MM.1S (cell line): ENCODE results near the gene GOSR2.
A peak's percentile ranks its signal among the peaks of the same experiment; 100 is the strongest.

Experiments used
- DNase-seq: peaks from one replicate; pipeline ENCODE4 v3.0.0-alpha.2; 2015
- H2AFZ ChIP-seq: fragments of 300-600 bp; sonication (generic); 2 replicates; pipeline ENCODE4 v1.6.0; 2016; ENCODE audit warnings: antibody characterized with exemption, low read length
- H3F3A ChIP-seq: fragments of 300-600 bp; sonication (generic); 2 replicates; pipeline ENCODE4 v1.6.1; 2016; ENCODE audit warnings: mild to moderate bottlenecking, antibody characterized with exemption, low read length, moderate library complexity, mixed read lengths; ENCODE audit not compliant: insufficient read depth
- H3K27ac ChIP-seq: fragments of 300-600 bp; sonication (generic); 2 replicates; pipeline ENCODE4 v1.5.1; 2016; ENCODE audit warnings: mild to moderate bottlenecking, low read length
- H3K27me3 ChIP-seq: fragments of 300-600 bp; sonication (generic); replicated peaks from 2 replicates; pipeline ENCODE4 v1.6.0; 2016; ENCODE audit warnings: low read length; ENCODE audit not compliant: insufficient read depth
- H3K36me3 ChIP-seq: fragments of 300-600 bp; sonication (generic); replicated peaks from 2 replicates; pipeline ENCODE4 v1.6.1; 2016; ENCODE audit warnings: mild to moderate bottlenecking, low read length, mixed read lengths; ENCODE audit not compliant: insufficient read depth
- H3K4me1 ChIP-seq: fragments of 300-600 bp; sonication (generic); 2 replicates; pipeline ENCODE4 v1.6.1; 2016; ENCODE audit warnings: low read length, mixed read lengths
- H3K4me2 ChIP-seq: fragments of 300-600 bp; sonication (generic); 2 replicates; pipeline ENCODE4 v1.6.0; 2016; ENCODE audit warnings: low read depth, low read length
- H3K4me3 ChIP-seq: fragments of 300-600 bp; sonication (generic); 2 replicates; pipeline ENCODE4 v1.5.1; 2016; ENCODE audit warnings: low read length, mixed read lengths
- H3K79me2 ChIP-seq: fragments of 300-600 bp; sonication (generic); 2 replicates; pipeline ENCODE4 v1.6.1; 2016; ENCODE audit warnings: mixed run types, low read length, mixed read lengths
- H3K9ac ChIP-seq: fragments of 300-600 bp; sonication (generic); 2 replicates; pipeline ENCODE4 v1.6.1; 2016; ENCODE audit warnings: low read length, mixed read lengths
- H3K9me2 ChIP-seq: fragments of 300-600 bp; sonication (generic); replicated peaks from 2 replicates; pipeline ENCODE4 v1.6.1; 2016; ENCODE audit warnings: mild to moderate bottlenecking, low read length, mixed read lengths; ENCODE audit not compliant: insufficient read depth
- H3K9me3 ChIP-seq: fragments of 300-600 bp; sonication (generic); replicated peaks from 2 replicates; pipeline ENCODE4 v1.6.1; 2016; ENCODE audit warnings: mild to moderate bottlenecking, low read length, mixed read lengths; ENCODE audit not compliant: insufficient read depth
- H4K20me1 ChIP-seq: fragments of 300-600 bp; sonication (generic); 2 replicates; pipeline ENCODE4 v1.6.1; 2016; ENCODE audit warnings: mild to moderate bottlenecking, low read length, moderate library complexity, mixed read lengths; ENCODE audit not compliant: insufficient read depth
- EZH2 ChIP-seq: fragments of 300-600 bp; sonication (generic); optimal IDR thresholded peaks from 2 replicates; pipeline ENCODE3; 2017; ENCODE audit warnings: low read depth, mild to moderate bottlenecking, antibody characterized with exemption, low read length, mixed read lengths
- EZH2phosphoT487 ChIP-seq: fragments of 300-600 bp; sonication (generic); IDR thresholded peaks from 2 replicates; pipeline ENCODE4 v1.6.1; 2018; ENCODE audit warnings: antibody characterized with exemption, low read length
- TF ChIP-seq, protein P1 (sequence below): fragments of 300-600 bp; sonication (generic); IDR thresholded peaks from 2 replicates; pipeline ENCODE4 v1.5.1; 2016; ENCODE audit warnings: antibody characterized with exemption, low read length, mixed read lengths

GOSR2 gene

DNA sequence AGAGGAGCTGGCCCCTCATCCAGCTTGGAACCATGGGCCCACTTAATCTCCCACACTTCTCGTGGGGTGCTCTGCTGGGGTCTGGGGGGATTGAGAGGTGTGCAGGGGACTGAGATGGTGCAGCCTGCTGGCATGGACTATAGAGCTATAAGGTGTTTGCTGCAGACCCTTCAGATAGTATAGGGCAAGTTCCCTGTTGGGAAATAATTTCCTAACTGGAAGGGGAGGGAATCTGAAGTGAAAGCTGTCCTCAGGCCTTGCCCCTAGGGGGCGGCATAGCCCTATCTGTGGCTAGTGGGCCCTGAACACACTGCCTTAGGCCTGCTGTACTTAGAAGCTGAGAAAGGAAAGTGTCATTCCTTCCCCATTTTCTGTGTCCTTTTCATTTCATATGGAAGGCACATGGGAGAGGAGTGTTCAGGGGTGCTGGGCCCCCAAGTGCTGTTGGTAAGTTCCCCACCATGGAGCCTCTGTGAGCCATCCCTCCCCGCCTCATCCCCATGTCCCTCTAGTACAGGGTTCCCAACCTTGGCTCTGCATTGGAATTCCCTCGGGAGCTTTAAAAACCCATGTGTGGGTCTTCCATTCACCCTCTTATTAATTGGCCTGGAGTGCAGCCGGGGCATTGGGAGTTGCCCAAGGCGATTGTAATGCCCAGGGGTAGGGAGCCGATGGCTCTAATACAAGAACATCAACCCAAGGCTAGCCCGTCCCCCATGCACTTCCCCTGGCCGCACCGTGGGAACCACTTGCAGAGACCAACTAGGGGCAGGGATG, 19.7 kb downstream of the GOSR2 start:
- Histone ChIP-seq H3K9ac (no peak overlapping the region), H3K4me2 (no peak overlapping the region)
- TF ChIP-seq, protein P1, sequence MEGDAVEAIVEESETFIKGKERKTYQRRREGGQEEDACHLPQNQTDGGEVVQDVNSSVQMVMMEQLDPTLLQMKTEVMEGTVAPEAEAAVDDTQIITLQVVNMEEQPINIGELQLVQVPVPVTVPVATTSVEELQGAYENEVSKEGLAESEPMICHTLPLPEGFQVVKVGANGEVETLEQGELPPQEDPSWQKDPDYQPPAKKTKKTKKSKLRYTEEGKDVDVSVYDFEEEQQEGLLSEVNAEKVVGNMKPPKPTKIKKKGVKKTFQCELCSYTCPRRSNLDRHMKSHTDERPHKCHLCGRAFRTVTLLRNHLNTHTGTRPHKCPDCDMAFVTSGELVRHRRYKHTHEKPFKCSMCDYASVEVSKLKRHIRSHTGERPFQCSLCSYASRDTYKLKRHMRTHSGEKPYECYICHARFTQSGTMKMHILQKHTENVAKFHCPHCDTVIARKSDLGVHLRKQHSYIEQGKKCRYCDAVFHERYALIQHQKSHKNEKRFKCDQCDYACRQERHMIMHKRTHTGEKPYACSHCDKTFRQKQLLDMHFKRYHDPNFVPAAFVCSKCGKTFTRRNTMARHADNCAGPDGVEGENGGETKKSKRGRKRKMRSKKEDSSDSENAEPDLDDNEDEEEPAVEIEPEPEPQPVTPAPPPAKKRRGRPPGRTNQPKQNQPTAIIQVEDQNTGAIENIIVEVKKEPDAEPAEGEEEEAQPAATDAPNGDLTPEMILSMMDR, result peak; percentile 77
- TF ChIP-seq EZH2 (no peak), EZH2phosphoT487 (no peak)

DNA sequence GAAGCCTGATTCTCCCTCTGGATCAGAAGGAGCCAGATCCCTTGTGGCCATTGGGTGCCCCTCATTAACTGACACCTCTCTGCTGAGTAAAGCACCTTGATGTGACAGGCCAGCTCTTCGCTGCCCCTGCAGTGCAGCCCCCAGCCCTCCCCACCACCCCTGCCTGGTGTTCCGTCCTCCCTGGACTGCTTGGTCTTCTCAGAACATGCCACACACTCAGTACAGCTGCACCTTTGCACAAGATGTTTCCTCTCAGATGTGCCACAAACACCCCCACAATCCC, 20.2 kb downstream of the GOSR2 start:
- TF ChIP-seq EZH2 (no peak), EZH2phosphoT487 (no peak)
- TF ChIP-seq, protein P1, result no peak
- H3K79me2 ChIP-seq, result no peaks in the 10 kb centered on the region
- H3K36me3 ChIP-seq, result no peaks in the 10 kb centered on the region
- DNase-seq, result no peak
- H2AFZ ChIP-seq, result no peak overlapping the region
- H3K9me2 ChIP-seq, result no peaks in the 10 kb centered on the region
- no peak overlapping the region for H3K4me3 ChIP-seq
- no peak overlapping the region for H3K9ac ChIP-seq
- no peak overlapping the region for H3K27ac ChIP-seq
- no peaks in the 10 kb centered on the region for H3K4me1 ChIP-seq
- 0 out of 2 replicates have a peak, but pooled peaks cover 12% of the 10 kb centered on the region for H3F3A ChIP-seq
- no peak overlapping the region for H3K4me2 ChIP-seq
- H3K9me3 ChIP-seq, result no peaks in the 10 kb centered on the region
- no peaks in the 10 kb centered on the region for H4K20me1 ChIP-seq
- H3K27me3 ChIP-seq, result no peaks in the 10 kb centered on the region

More for the DNA sequence above, 19.7 kb downstream of the GOSR2 start:
- no peaks in the 10 kb centered on the region for H3K4me1 ChIP-seq
- H3K27ac ChIP-seq, result no peak overlapping the region
- no peaks in the 10 kb centered on the region for H4K20me1 ChIP-seq
- DNase-seq, result peak; percentile 44
- no peak overlapping the region for H2AFZ ChIP-seq
- H3K36me3 ChIP-seq, result 0 out of 2 replicates have a peak, but pooled peaks cover under 1% of the 10 kb centered on the region
- H3K27me3 ChIP-seq, result no peaks in the 10 kb centered on the region
- H3F3A ChIP-seq, result 0 out of 2 replicates have a peak, but pooled peaks cover 12% of the 10 kb centered on the region
- H3K4me3 ChIP-seq, result no peak overlapping the region
- H3K79me2 ChIP-seq, result no peaks in the 10 kb centered on the region
- no peaks in the 10 kb centered on the region for H3K9me2 ChIP-seq
- no peaks in the 10 kb centered on the region for H3K9me3 ChIP-seq

DNA sequence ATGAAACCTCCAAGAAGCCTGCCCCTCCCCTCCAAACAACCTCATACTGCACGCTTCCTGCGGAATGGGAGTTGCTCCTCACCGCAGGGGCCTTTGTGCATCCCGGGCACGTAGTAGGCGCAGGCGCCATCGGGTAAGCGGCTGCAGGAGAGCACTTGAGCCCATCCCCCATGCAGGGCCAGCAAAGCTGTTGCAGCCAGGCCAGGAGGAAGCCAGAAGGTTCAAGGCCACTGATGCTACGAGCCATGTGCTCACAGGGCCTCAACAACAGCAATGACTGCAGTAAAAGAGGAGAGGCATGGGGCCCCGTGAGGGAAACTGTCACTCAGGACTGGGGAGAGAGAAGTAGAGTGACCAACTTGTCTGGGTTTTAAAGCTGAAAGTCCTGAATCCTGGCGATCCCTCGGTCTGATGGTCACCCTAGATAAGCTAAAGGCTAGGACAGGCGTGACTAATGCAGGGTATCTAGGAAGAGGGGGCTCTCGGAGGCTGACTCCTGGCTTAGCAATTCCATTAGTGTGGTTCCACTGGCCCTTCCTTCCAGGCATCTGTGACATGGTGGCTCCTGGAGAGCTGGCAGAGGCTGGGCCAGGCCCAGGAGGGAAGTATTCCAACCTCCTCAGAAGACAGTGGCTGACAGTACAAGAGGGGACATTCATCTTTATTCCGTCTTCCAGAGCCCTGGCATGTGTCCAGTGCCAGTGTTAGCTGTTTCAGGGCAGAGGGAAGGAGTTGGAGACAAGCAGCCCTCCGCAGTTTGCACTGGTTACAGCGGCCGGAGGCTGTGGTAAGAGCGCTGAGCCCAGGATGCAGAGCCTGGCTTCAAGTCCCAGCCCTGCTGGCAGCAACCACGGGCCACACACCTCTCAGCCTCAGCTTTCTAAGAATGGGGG, 20.8 kb downstream of the GOSR2 start:
- H3K9ac ChIP-seq, result no peak overlapping the region
- H3K4me1 ChIP-seq, result no peaks in the 10 kb centered on the region
- DNase-seq, result no peak
- H3K36me3 ChIP-seq, result no peaks in the 10 kb centered on the region
- TF ChIP-seq EZH2phosphoT487, result no peak
- no peaks in the 10 kb centered on the region for H3K27me3 ChIP-seq
- no peaks in the 10 kb centered on the region for H3K9me2 ChIP-seq
- H4K20me1 ChIP-seq, result no peaks in the 10 kb centered on the region
- H3K79me2 ChIP-seq, result no peaks in the 10 kb centered on the region
- no peak overlapping the region for H3K4me3 ChIP-seq
- H3K4me2 ChIP-seq, result no peak overlapping the region
- no peak overlapping the region for H3K27ac ChIP-seq
- H3K9me3 ChIP-seq, result no peaks in the 10 kb centered on the region
- H2AFZ ChIP-seq, result no peak overlapping the region
- H3F3A ChIP-seq, result 0 out of 2 replicates have a peak, but pooled peaks cover 12% of the 10 kb centered on the region
